ENCODE data around the gene FGF5.
"Not testable (repeated sequence)": the region's sequence is repeated elsewhere in the genome, so short reads cannot be mapped to it uniquely, and the experiment has no call there.

The FGF5 gene

GRCh38 chr4:80295826-80296225 is 29.4 kb downstream of the FGF5 start:
- DNase-seq (ENCODE audit: low spot score): no peak

GRCh38 chr4:80301884-80302283 is 35.4 kb downstream of the FGF5 start:
- DNase-seq (ENCODE audit: low spot score): no peak

DNA sequence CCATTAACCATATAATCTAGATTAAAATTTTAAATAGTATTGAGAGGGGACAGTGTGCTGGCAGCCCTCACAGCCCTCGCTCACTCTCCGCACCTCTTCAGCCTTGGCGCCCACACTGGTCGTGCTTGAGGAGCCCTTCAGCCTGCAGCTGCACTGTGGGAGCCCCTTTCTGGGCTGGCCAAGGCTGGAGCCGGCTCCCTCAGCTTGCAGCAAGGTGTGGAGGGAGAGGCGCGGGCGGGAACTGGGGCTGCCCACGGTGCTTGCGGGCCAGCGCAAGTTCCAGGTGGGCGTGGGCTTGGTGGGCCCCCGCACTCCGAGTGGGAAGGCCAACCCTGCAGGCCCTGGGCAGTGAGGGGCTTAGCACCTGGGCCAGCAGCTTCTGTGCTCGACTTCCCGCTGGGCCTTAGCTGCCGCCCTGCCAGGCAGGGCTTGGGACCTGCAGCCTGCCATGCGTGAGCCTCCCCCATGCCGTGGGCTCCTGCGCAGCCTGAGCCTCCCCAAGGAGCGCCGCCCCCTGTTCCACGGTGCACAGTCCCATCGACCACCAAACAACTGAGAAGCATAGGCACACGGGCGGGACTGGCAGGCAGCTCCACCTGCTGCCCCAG is 36.3 kb downstream of the FGF5 start:
- DNase-seq (ENCODE audit: low spot score): no peak

- no peak for DNase-seq (ENCODE audit: low spot score)
These were observed 39.0 kb downstream of the FGF5 start for GRCh38 chr4:80305466-80305865.

- peak; percentile 47 for DNase-seq (ENCODE audit: low spot score)
These were observed 39.8 kb downstream of the FGF5 start for GRCh38 chr4:80306260-80306659.

DNA sequence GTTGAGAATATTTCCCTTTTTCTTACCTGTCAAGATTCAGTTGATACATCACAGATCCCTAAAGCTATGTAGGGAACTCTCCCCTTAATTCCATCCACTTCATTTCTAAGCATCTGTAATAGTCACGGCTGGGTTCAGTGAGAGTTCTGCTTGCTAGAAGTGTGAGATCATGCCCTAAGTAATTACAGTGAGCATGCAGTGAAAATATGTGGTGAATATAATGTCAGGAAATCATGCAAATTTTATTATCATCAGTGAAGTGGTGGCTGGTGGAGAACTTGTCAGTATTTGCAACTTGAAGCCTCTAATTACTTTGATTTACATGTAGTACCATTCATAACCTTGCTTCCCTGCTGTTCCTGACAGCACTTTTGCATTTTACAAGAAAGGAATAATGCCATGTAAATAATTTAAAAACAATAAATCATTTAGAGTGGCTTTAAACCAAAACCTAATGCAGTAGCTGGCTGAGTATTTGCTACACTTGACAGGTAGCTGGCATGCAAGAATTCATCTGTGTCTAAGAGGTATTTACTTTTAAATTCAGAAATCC is 40.8 kb downstream of the FGF5 start:
- no peak for DNase-seq (ENCODE audit: low spot score)

DNA sequence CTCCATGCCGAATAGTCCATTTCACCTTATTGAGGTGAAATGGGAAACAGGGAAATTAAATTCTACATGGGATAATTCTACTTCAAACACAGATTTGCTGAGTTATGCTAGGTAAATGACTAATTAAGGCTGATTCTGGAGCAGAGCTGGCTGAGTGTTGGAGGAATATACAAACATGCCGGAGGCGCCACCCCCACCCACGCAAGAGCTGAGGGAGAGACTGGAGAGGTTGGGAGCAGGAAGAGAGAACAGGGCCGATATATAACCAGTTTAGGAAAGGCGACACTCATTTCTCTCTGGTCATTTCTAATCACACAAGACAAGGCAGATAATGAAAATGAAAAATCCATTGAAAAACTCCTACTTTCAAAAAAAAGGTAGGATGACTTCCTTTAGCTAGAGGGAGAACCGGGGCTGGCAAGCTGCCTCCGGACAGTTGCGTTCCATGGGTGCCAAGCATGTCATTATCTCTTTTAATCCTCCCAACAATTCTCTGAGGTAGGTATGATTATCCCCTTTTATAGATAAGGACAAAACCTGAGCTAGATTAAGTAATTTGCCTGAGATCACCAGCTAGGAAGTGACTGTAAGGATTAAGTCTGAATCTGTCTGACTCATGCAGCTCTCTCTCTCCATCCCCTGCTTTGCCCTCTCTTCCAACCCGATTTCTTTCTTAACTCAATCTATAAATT is 41.5 kb downstream of the FGF5 start:
- DNase-seq (ENCODE audit: low spot score): no peak

DNA sequence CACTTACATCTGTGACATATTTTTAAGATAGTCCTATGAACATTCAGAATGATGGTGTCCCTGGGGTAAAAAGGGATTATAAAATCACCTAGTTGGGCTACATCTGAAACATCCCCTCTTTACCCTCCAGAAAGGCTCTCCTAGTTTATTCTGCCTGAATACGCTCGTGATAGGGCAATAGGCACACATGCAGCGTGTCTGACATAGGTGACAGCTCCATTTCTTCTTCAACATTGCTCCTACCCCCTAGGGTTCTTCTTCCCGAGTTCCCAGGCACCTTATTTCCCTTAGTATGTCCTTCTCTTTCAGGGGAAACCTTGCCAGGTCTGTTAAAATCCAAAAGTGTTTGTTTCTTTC is 42.0 kb downstream of the FGF5 start:
- no peak for DNase-seq (ENCODE audit: low spot score)

- DNase-seq (ENCODE audit: low spot score): peak; percentile 82
These were observed 43.0 kb downstream of the FGF5 start for GRCh38 chr4:80309294-80310004.

DNA sequence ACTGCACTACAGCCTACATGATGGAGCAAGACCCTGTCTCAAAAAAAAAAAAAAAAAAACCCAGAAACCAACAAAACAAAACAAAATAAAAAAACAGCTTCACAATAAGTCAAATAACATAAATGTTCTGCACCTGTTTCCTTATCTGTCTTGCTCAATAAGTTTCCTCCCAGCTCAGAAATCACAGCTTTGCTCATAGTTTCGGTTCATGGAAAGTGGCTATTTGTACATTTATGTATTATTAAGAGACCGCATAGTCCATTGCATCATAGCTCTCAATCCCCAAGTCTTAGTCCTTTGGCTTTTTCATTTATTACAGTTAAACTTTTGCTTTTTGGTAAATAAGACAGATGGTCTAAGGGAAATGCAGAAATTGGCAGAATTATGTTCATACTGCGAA is 44.7 kb downstream of the FGF5 start:
- no peak for DNase-seq (ENCODE audit: low spot score)

DNA sequence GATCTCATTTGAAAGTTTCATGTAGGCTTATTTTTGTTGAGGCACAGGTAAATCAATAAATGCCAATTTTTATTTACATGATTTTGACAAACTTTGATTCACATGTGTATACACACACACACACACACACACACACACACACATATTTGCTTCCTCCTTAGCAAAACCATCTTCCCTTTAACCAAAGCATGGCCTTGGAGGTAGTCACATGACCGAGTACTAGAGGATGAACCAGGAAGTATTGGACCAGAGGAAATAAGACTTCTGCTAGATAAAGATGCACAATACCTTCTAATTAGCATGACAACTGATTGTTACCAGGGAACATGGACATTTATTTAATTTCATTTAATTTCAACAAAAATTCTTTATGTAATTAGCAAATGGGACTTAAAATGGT is 45.7 kb downstream of the FGF5 start:
- DNase-seq (ENCODE audit: low spot score): no peak

GRCh38 chr4:80313627-80314026 is 47.2 kb downstream of the FGF5 start:
- no peak for DNase-seq (ENCODE audit: low spot score)

DNA sequence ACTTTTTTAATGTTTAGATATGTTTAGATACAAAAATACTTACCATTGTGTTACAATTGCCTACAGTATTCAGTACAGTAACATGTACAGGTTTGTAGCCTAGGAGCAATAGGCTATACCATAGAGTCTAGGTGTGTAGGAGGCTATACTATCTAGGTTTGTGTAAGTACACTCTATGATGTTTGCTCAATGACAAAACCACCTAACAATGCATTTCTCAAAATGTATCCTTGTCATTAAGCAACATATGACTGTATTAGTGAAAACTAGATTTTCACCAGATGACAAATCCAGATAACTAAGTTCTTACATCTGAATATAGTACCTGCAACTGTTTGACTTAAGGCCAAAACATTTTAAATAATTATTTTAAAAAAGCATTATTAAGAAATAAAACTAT is 49.4 kb downstream of the FGF5 start:
- not testable (repeated sequence) for DNase-seq (ENCODE audit: low spot score)

- DNase-seq (ENCODE audit: low spot score): no peak
These were observed 54.9 kb downstream of the FGF5 start for GRCh38 chr4:80321341-80321740.

DNA sequence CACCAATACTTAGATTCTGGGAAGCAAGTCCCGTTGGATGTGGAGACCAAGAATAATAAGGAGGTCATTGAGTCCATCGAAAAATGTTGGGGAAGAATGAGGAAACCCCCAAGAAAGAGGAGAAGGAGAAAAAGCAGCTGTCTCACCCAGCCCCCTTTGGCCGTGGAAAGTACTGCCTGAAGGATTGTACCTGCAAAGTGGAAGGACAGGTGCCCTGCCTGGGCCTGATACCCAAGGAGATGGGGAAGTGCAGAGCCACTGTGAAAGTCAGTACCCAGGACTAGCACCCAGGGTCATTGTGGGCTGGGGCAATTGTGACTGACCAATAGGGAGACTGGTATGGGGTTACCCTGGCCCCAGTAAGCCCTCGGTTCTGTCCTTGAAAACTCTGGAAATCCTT is 55.3 kb downstream of the FGF5 start:
- no peak for DNase-seq (ENCODE audit: low spot score)

DNA sequence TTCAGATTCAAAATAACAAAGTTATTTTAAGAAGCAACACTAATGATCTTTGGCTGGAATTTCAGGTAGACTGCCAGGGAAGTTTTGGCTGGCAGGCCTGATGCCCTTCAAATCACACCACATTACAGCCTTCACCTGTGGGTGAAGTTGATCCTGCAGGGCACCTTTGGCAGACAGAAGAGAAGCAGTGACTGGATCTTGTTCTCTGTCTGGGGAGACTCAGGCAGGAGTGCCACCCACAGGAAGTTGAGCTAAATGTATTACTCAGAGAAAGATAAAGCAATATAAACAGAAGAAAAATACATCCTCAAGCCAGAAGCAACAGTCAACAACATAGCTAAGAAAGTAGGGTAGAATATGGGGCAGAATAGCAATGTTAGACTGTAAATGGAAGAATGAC is 56.3 kb downstream of the FGF5 start:
- no peak for DNase-seq (ENCODE audit: low spot score)

DNA sequence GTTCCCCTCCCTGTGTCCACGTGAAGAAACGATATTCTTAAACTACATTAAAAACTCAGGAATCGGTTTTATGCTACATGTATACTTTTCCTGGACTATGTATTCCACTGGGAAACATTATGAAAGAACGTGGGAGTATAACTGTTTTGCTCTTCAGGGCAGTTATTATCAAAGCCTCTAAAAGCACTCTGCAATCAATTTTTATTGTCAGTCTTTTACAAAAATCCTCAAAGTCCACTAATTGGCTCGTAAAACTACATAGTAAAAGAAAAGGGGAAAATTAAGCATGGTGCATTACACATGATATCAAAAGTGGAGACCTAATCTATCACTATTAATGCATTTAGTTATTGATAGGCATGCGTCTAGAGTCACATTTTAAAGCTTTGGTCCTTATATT is 57.7 kb downstream of the FGF5 start:
- no peak for DNase-seq (ENCODE audit: low spot score)

DNA sequence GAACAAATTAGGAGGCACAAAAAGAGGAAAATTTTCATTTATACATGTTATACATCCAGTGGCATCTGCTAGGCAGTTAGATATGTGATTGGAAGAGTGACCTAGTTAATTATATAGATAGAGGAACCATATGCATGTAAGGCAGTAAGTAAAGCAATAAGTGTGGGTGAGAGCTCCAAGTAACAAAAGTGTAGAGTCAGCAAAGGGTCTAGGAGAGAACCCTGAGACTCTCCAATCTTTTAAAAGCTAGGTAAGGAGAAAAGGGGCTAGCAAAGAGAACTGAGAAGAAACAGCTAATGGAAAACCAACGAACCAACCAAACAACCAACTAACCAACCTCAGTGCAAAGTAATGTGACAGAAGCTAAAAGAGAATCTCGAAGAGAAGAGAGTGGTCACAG is 65.2 kb downstream of the FGF5 start:
- DNase-seq (ENCODE audit: low spot score): no peak

GRCh38 chr4:80333121-80333520 is 66.7 kb downstream of the FGF5 start:
- DNase-seq (ENCODE audit: low spot score): no peak

DNA sequence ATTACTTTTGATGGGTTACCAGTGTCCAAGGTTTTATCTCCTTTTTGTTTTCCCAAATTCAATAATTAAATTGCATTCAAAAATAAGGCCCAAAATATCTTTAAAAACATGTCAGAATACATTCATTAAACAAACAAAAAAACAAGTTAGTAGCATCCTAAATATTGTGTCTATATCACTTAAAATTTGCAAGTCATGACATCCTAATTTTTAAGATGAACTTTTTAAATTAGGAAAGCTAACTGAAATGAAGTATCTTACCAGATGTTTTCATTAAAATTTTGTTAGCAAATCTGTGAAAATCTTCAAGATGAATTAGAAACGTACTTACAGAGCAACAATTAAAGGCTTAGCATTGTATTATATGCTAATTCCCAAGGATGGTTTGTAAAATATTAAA is 68.1 kb downstream of the FGF5 start:
- no peak for DNase-seq (ENCODE audit: low spot score)

DNA sequence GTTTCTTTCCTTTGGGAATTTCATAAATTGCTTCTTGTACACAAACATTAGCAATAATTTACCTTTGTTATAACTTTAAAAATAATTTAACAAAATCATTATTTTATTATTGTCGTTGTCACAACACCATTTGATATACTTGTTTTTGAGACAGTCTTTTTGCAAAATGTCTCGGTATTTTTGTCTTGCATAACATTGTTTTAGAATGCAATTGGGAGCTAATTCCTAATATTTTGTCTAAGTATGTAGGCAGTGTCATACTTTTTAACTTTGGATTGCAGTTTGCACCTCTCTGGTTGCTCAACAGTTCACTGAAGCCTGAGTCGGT is 68.7 kb downstream of the FGF5 start:
- DNase-seq (ENCODE audit: low spot score): no peak

- peak; percentile 52 for DNase-seq (ENCODE audit: low spot score)
These were observed 69.3 kb downstream of the FGF5 start, which contains the start of gene CFAP299 for GRCh38 chr4:80335554-80336358. Gene CFAP299 (plus strand): TSS chr4:80335730.

GRCh38 chr4:80336582-80336981 is 70.1 kb downstream of the FGF5 start:
- no peak for DNase-seq (ENCODE audit: low spot score)
